Uterus (tissue), 2 donors: Measurements from ENCODE around the gene HIRIP3.

Experiments
- POLR2A ChIP-seq, 2 donors: fragments of 450-650 bp; IDR thresholded peaks; one replicate each; pipeline ENCODE4 v1.6.1; 2016; ENCODE audit warnings: antibody characterized with exemption in 2 of 2, mild to moderate bottlenecking in 1 of 2, moderate library complexity in 1 of 2
- TF ChIP-seq, protein P1 (sequence below), 4 experiments: fragments of 200-600 bp in 2 of 4; fragments of 450-650 bp in 2 of 4; sonication (generic) in 2 of 4; IDR thresholded peaks; one replicate each; pipeline ENCODE4 v1.5.1; 2016 to 2019; ENCODE audit warnings: antibody characterized with exemption in 4 of 4, mild to moderate bottlenecking in 2 of 4, moderate library complexity in 1 of 4

DNA sequence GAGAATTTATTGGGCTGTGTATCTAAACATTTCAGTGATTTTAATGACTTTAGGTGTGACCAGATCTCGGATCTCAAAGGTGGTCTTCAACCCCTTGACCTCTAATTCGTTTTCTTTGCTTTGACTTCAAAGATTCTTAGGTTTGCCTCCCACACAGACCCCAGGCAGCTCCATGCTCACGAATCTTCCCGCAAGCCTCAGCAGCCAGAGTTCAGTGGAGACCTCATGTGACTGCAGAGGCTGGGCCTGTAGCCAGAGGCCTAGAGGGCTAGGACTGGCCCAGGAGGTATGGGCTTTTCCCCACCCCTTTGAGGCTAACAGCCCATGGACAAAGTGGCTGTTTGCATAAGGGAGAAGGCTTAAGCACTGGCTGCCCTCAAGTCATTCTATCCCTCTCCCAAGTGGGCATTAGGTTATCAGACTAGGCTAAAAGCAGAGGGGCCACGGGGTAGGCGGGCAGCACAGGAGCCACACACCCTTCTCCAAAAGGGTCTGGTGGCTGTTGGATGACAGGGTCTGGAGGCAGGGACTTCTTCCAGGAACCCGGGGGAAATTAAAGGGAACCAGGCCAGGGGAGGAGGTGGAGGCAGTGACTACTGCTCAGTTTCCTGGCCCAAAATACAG is 3.0 kb downstream of the HIRIP3 start:
- TF ChIP-seq, protein P1, sequence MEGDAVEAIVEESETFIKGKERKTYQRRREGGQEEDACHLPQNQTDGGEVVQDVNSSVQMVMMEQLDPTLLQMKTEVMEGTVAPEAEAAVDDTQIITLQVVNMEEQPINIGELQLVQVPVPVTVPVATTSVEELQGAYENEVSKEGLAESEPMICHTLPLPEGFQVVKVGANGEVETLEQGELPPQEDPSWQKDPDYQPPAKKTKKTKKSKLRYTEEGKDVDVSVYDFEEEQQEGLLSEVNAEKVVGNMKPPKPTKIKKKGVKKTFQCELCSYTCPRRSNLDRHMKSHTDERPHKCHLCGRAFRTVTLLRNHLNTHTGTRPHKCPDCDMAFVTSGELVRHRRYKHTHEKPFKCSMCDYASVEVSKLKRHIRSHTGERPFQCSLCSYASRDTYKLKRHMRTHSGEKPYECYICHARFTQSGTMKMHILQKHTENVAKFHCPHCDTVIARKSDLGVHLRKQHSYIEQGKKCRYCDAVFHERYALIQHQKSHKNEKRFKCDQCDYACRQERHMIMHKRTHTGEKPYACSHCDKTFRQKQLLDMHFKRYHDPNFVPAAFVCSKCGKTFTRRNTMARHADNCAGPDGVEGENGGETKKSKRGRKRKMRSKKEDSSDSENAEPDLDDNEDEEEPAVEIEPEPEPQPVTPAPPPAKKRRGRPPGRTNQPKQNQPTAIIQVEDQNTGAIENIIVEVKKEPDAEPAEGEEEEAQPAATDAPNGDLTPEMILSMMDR (IDR thresholded peaks at IDR 0.05): no peak
- no peak for TF ChIP-seq POLR2A (IDR thresholded peaks at IDR 0.05)
